HFF-Myc (cell line): ENCODE measurements around the gene TMEM238.

Experiments used
- DNase-seq: peaks from one replicate; pipeline ENCODE4 v3.0.0-alpha.2; 2011; ENCODE audit warnings: low read depth; ENCODE audit errors: extremely low read depth
- H3K4me3 ChIP-seq: replicated peaks from 2 replicates; pipeline ENCODE4 v1.5.1; 2011; ENCODE audit warnings: low read depth, mild to moderate bottlenecking, control low read depth, low read length
- CTCF ChIP-seq: IDR thresholded peaks from 2 replicates; pipeline ENCODE4 v1.5.1; 2012; ENCODE audit warnings: mild to moderate bottlenecking, low read depth, low read length, control low read depth; ENCODE audit errors: missing control alignments

Gene TMEM238

GRCh38 chr19:55384131-55384919, at the start of gene TMEM238:
Gene TMEM238 (minus strand): TSS chr19:55384292. CDS start chr19:55384259, 33 bp downstream.
- no peak for DNase-seq
- no peak for TF ChIP-seq CTCF
- H3K4me3 ChIP-seq: peak within 1 kb of the TSS; percentile 96

GRCh38 chr19:55433292-55433691, 49.2 kb upstream of the TMEM238 start:
- no peak overlapping the region for H3K4me3 ChIP-seq
- no peak for TF ChIP-seq CTCF
- DNase-seq: no peak

- no peak for TF ChIP-seq CTCF
- H3K4me3 ChIP-seq: no peak overlapping the region
- DNase-seq: no peak
Measured at GRCh38 chr19:55432241-55432959, 48.3 kb upstream of the TMEM238 start.

- no peak for DNase-seq
- no peak for TF ChIP-seq CTCF
- no peak overlapping the region for H3K4me3 ChIP-seq
Measured at GRCh38 chr19:55431183-55431582, 47.1 kb upstream of the TMEM238 start.

- DNase-seq: no peak
- no peak overlapping the region for H3K4me3 ChIP-seq
- TF ChIP-seq CTCF: no peak
Measured at GRCh38 chr19:55426042-55426441, 42.0 kb upstream of the TMEM238 start.

GRCh38 chr19:55424518-55424917, 40.4 kb upstream of the TMEM238 start:
- no peak for TF ChIP-seq CTCF
- DNase-seq: no peak
- H3K4me3 ChIP-seq: no peak overlapping the region
